22Rv1 (cell line): Measurements from ENCODE around the gene DYNC1I1.

Source experiments
- H3K27ac ChIP-seq: fragments of 450-650 bp; 2 replicates; pipeline ENCODE4 v1.5.1; 2017
- CTCF ChIP-seq: fragments of 450-650 bp; IDR thresholded peaks from 2 replicates; pipeline ENCODE4 v1.5.1; 2017; ENCODE audit warnings: mild to moderate bottlenecking
- ZFX ChIP-seq: fragments of 450-650 bp; IDR thresholded peaks from 2 replicates; pipeline ENCODE4 v1.6.1; 2017; ENCODE audit warnings: antibody characterized with exemption, borderline replicate concordance

Gene DYNC1I1

GRCh38 chr7:96097835-96098234 is 325.5 kb downstream of the DYNC1I1 start:
- TF ChIP-seq CTCF (no peak), ZFX (no peak)
- H3K27ac ChIP-seq = no peak overlapping the region

- no peak overlapping the region for H3K27ac ChIP-seq
- TF ChIP-seq ZFX (no peak), CTCF (no peak)
Measured at GRCh38 chr7:96100737-96101136, 328.4 kb downstream of the DYNC1I1 start.

- TF ChIP-seq ZFX (no peak), CTCF (no peak)
- no peak overlapping the region for H3K27ac ChIP-seq
Measured at GRCh38 chr7:96102096-96102811, 329.9 kb downstream of the DYNC1I1 start.

GRCh38 chr7:96104984-96105383 is 332.6 kb downstream of the DYNC1I1 start:
- no peak overlapping the region for H3K27ac ChIP-seq
- TF ChIP-seq ZFX (no peak), CTCF (no peak)

- H3K27ac ChIP-seq = no peak overlapping the region
- no peak for TF ChIP-seq CTCF
- TF ChIP-seq ZFX = no peak
Measured at GRCh38 chr7:96111405-96111804, 339.1 kb downstream of the DYNC1I1 start.

GRCh38 chr7:96114190-96114589 is 341.8 kb downstream of the DYNC1I1 start:
- TF ChIP-seq ZFX (no peak), CTCF (no peak)
- H3K27ac ChIP-seq = no peak overlapping the region

- no peak for TF ChIP-seq ZFX
- no peak for TF ChIP-seq CTCF
- no peak overlapping the region for H3K27ac ChIP-seq
Measured at GRCh38 chr7:96116173-96116572, 343.8 kb downstream of the DYNC1I1 start.
